DND-41 (cell line): ENCODE data around the gene SLC9A7.

Source experiments
- CTCF ChIP-seq: IDR thresholded peaks from 2 replicates; pipeline ENCODE4 v1.5.1; 2012; ENCODE audit warnings: borderline replicate concordance, low read length, moderate library complexity, mild to moderate bottlenecking; ENCODE audit not compliant: poor library complexity, severe bottlenecking; ENCODE audit errors: extremely low read depth
- EZH2 ChIP-seq: IDR thresholded peaks from 3 replicates; pipeline ENCODE4 v1.6.1; 2012; ENCODE audit warnings: borderline replicate concordance, low read depth, mild to moderate bottlenecking, moderate library complexity, low read length, inconsistent platforms; ENCODE audit not compliant: severe bottlenecking

- no peak for TF ChIP-seq CTCF
- no peak for TF ChIP-seq EZH2
Measured at GRCh38 chrX:46626566-46626965, 132.4 kb downstream of the SLC9A7 start.
